GM15510 (cell line): ENCODE data around the gene C1QTNF6.

ENCODE experiments used
- POLR2A ChIP-seq: IDR thresholded peaks from 3 replicates; pipeline ENCODE4 v1.6.1; 2011; ENCODE audit warnings: borderline replicate concordance; ENCODE audit not compliant: insufficient read length; ENCODE audit errors: extremely low read depth

Gene C1QTNF6

GRCh38 chr22:37213218-37213855, 25.3 kb upstream of the C1QTNF6 start:
- no peak for TF ChIP-seq POLR2A

GRCh38 chr22:37212174-37212906, 24.3 kb upstream of the C1QTNF6 start, which contains the start of gene SSTR3:
Gene SSTR3, minus strand, starts transcription at chr22:37212477. Its CDS starts 4,674 bp downstream, at chr22:37207803.
- no peak for TF ChIP-seq POLR2A

GRCh38 chr22:37211866-37212173, 23.8 kb upstream of the C1QTNF6 start:
- no peak for TF ChIP-seq POLR2A

GRCh38 chr22:37211075-37211865, 23.2 kb upstream of the C1QTNF6 start:
- TF ChIP-seq POLR2A, result no peak

- no peak for TF ChIP-seq POLR2A
These were observed 22.2 kb upstream of the C1QTNF6 start for GRCh38 chr22:37210041-37210803.

GRCh38 chr22:37209140-37209845, 21.2 kb upstream of the C1QTNF6 start:
- TF ChIP-seq POLR2A, result no peak

- TF ChIP-seq POLR2A, result no peak
These were observed 20.5 kb upstream of the C1QTNF6 start for GRCh38 chr22:37208401-37209139.

GRCh38 chr22:37207981-37208380, 19.9 kb upstream of the C1QTNF6 start:
- no peak for TF ChIP-seq POLR2A

GRCh38 chr22:37206841-37207821, 19.1 kb upstream of the C1QTNF6 start:
- no peak for TF ChIP-seq POLR2A

- TF ChIP-seq POLR2A, result no peak
These were observed 18.2 kb upstream of the C1QTNF6 start for GRCh38 chr22:37206118-37206840.

- no peak for TF ChIP-seq POLR2A
These were observed 17.0 kb upstream of the C1QTNF6 start for GRCh38 chr22:37205046-37205445.

GRCh38 chr22:37204045-37204655, 16.1 kb upstream of the C1QTNF6 start:
- no peak for TF ChIP-seq POLR2A
